GM19397 (cell line): Measurements from ENCODE around the gene ONECUT1.
"Not testable (repeated sequence)": the region's sequence is repeated elsewhere in the genome, so short reads cannot be mapped to it uniquely, and the experiment has no call there.

Experiments
- ATAC-seq: cut with Tn5 transposase; IDR thresholded peaks from one replicate; pipeline ENCODE4 v1.9.1; 2021; ENCODE audit warnings: mild to moderate bottlenecking, moderate library complexity; ENCODE audit not compliant: unreplicated experiment

ONECUT1 gene

GRCh38 chr15:52790169-52790708 is at the start of gene ONECUT1:
TSS of gene ONECUT1 (minus strand) at chr15:52790336. CDS start at chr15:52789884, 452 bp downstream.
- peak; percentile 78 for ATAC-seq

DNA sequence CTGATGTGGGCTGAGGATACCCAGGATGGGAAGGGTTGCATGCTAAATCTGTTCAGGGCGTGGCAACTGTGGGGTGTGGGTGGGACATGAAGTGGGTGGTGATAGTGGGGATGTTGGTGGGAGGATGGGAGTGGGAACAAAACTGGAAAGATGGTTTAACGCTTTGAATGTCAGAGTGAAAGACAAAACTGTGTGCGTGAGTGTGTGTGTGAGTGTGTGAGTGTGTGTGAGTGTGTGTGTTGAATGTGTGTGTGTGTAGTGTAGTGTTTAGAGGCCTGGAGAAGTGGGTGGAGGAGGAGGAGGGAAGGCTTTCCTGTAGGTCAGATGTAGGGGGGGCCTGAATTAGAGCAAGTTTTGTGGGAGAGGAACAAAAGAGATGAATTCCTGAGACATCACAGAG is 44.2 kb upstream of the ONECUT1 start:
- no peak for ATAC-seq

- ATAC-seq, result not testable (repeated sequence)
Observed at GRCh38 chr15:52824169-52824942, 34.2 kb upstream of the ONECUT1 start.

DNA sequence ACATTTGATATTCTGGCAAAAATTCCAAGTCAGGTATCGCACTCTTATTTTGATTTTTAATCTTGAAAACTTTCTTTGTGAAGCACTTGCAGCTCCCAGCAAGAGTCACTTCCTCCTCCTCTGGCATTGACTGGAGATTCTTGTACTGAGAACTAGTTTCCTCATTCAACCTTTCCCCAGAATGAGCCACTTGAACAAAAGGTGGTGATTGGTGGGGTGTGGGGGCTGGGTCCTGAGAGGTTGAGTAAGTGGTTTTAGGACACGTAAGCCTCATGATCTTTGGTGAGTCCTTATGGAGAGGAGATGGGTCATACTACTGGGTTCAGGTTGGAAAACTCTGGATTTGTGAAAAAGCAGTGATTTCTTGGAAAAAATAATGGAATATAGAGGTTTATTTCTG is 32.3 kb upstream of the ONECUT1 start:
- ATAC-seq, result no peak

DNA sequence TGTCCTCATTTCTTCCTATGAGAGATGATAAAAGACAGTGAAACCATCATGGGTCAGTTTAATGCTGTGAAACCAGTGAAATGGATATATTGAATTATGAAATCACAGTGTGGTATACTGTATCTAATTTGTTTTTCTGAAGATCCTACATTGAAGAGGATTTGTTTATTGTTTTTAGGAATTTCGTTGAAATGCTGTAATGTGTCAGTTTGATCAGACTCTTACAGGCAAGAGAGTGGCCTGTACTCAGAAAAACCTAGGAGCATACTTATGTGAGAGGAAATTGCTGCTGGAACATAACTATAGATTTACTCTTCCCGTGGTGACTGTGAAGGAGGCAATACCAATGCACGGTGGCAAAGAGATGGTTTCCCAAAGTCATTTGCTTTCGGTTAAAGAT is 29.1 kb upstream of the ONECUT1 start:
- no peak for ATAC-seq

- not testable (repeated sequence) for ATAC-seq
Observed at GRCh38 chr15:52815899-52816298, 25.8 kb upstream of the ONECUT1 start.

GRCh38 chr15:52808996-52809395 is 18.9 kb upstream of the ONECUT1 start:
- no peak for ATAC-seq

- no peak for ATAC-seq
Observed at GRCh38 chr15:52808441-52808840, 18.3 kb upstream of the ONECUT1 start.

- no peak for ATAC-seq
Observed at GRCh38 chr15:52806284-52806655, 16.1 kb upstream of the ONECUT1 start.

GRCh38 chr15:52805351-52806283 is 15.5 kb upstream of the ONECUT1 start:
- ATAC-seq, result no peak

- no peak for ATAC-seq
Observed at GRCh38 chr15:52804526-52805081, 14.5 kb upstream of the ONECUT1 start.

- ATAC-seq, result no peak
Observed at GRCh38 chr15:52803467-52804306, 13.6 kb upstream of the ONECUT1 start.

- ATAC-seq, result no peak
Observed at GRCh38 chr15:52803108-52803466, 13.0 kb upstream of the ONECUT1 start.

DNA sequence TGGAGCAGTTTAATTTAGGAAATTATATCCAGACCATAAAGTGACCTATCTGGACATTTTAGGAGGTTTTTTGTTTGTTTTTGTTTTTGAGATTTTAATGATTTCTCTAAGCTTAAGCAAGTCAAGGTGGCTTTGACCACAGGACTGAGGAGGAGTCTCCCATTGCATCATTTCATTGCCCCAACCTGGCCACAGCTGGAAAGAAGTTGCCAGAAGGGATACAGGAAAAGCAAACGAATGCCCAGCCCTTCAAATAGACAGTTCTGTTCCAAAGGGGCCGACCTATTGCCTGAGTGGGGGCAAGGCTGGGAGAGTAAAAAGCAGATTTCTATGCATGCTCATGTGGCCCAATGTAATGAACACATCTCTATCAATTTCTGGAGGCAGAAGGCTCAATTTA is 12.0 kb upstream of the ONECUT1 start:
- no peak for ATAC-seq

- no peak for ATAC-seq
Observed at GRCh38 chr15:52801748-52802085, 11.6 kb upstream of the ONECUT1 start.

GRCh38 chr15:52800828-52801747 is 11.0 kb upstream of the ONECUT1 start:
- no peak for ATAC-seq

DNA sequence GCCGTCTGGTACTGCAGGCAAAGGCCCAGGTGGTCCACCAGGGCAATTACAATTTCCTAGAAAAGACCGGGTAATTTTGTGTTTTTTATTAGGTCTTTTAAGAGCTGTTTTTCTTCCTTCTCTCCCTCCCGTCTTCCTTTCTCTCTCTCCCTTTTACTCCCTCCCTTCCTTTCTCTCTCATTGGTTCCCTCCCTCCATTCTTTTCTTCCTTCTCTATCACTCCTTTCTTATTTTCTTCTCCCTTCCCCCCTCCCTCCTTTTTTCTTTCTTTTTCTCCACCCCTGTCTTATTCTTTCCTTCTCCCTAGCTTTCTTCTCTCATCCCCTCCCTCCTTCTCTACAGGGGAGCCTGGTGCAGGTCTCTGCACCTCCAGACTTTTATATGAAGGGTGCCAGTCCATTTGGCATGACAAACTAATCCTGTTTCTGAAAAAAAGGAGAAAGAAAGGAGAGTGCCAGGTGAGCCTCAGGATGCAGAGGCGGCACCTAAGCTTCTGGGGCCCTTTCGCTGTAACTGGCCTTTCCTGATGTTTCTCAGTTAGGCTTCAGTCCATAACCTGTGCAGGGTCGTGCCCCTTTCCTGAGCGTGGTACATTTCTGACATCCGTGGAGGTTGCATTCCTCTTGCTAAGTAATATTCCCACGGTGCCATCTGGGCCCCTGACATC is 9.1 kb upstream of the ONECUT1 start:
- no peak for ATAC-seq

DNA sequence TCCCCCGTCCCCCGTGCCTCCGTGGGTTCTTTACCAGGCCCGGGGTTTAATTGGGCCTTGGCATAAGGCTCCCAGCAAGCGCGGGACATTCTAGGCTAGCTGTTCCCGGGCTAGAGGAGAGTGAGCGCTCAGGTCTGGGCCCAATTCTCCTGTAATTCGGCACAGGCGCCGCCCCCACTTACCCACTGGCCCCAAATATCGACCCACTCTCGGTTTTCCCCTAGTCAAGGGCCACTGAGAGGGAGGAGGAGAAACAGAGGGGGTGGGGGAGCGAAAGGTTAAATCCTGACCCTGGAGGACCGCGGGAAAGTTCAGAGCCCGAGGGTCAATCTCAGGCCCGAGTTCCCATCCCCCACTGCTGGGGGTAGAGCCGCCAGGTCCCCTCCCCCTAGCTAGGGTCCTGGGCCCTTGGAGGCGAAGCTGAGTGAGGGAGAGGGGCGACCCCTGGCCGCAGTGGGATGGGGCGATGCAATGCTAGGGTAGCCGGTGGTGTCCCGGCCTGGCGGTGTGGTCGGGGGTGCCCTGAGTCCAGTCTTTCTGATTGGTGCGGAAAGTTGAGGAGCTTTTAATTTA is 8.5 kb upstream of the ONECUT1 start:
- no peak for ATAC-seq
